Measurements from ENCODE around the gene CCSER2. TPM values are rescaled to one million over a fixed set of nuclear protein-coding genes. Genes with fewer than 3 reads are reported as not detected.

The CCSER2 gene
- total RNA-seq, 1 experiment from 2014 or later = 28.9 TPM

- no peaks in the 10 kb centered on the region for H3K4me1 ChIP-seq (ENCODE audit: control insufficient read depth in 1 of 2, insufficient read depth in 2 of 2, low read length in 2 of 2)
- no peaks in the 10 kb centered on the region for H3K9me2 ChIP-seq (ENCODE audit: insufficient read depth)
- no TSS peak for BruUV-seq (replicated peaks)
- ChIA-PET CTCF (no interaction called here), RAD21 (ENCODE audit: low non-redundant PET in 1 of 2, low total read pairs in 2 of 2, uncharacterized antibody in 2 of 2, unreplicated experiment in 2 of 2) (no interaction called here), POLR2A (no interaction called here)
- intact Hi-C loops (cut with micrococcal nuclease) = no loop called here
- ATAC-seq = no peak
- 0 out of 4 replicates have a peak, but pooled peaks cover 0 to 2% of the 10 kb centered on the region in 2 experiments for H3K36me3 ChIP-seq (ENCODE audit: control insufficient read depth in 1 of 2, insufficient read depth in 2 of 2, low read length in 2 of 2)
- H3K4me3 ChIP-seq (replicated peaks in 1 of 2; ENCODE audit: low read depth in 1 of 2, low read length in 2 of 2) = no peak overlapping the region
- DNase-seq (ENCODE audit: low read depth, low spot score) = no peak
- no peaks in the 10 kb centered on the region; a peak in 2 of 4 replicates for H3K9me3 ChIP-seq (ENCODE audit: control insufficient read depth in 1 of 2, insufficient read depth in 1 of 2, low read depth in 1 of 2, low read length in 2 of 2)
- H3K9ac ChIP-seq (ENCODE audit: low read length) = no peak overlapping the region
- no peak overlapping the region for H3K4me2 ChIP-seq (ENCODE audit: low read length)
- H3K79me2 ChIP-seq (ENCODE audit: insufficient read depth, low read length) = peaks cover 10% of the 10 kb centered on the region
- no peak for TF ChIP-seq CBX3 (IDR thresholded peaks at IDR 0.05; ENCODE audit: low read depth)
- TF ChIP-seq RAD21 (IDR thresholded peaks at IDR 0.05; ENCODE audit: low read depth) = no peak
- TF ChIP-seq SIN3A (IDR thresholded peaks at IDR 0.05; ENCODE audit: low read depth) = no peak
- no peak for TF ChIP-seq REST (IDR thresholded peaks at IDR 0.05; ENCODE audit: low read depth)
- TF ChIP-seq CTCF (IDR thresholded peaks at IDR 0.05 in 2 of 3, conservative IDR thresholded peaks at IDR 0.05 in 1 of 3; ENCODE audit: borderline replicate concordance in 1 of 3, insufficient read depth in 1 of 3, low read depth in 2 of 3, low read length in 2 of 3) = no peak
- no peak overlapping the region for H2AFZ ChIP-seq (ENCODE audit: low read depth, low read length, poor library complexity, severe bottlenecking)
- no peak overlapping the region for H3K27ac ChIP-seq (ENCODE audit: low read depth, low read length)
- no peaks in the 10 kb centered on the region for H4K20me1 ChIP-seq (ENCODE audit: insufficient read depth)
- no peaks in the 10 kb centered on the region for H3K27me3 ChIP-seq (ENCODE audit: insufficient read depth, low read length)
Measured at GRCh38 chr10:84407388-84408049, 79.1 kb downstream of the CCSER2 start.
